Adrenal gland (tissue), 5 donors: ENCODE data around the gene AFP.

Experiments used
- CTCF ChIP-seq, 6 experiments: fragments of 450-650 bp in 4 of 6; fragments of 200-600 bp in 2 of 6; sonication (generic) in 1 of 6; IDR thresholded peaks; 1 replicate in 5 of 6; 2 replicates in 1 of 6; pipeline versions ENCODE4 v1.5.1 to v1.8.0; 2016 to 2021; ENCODE audit warnings: antibody characterized with exemption in 6 of 6, mild to moderate bottlenecking in 2 of 6, moderate library complexity in 1 of 6
- POLR2A ChIP-seq, 2 donors: fragments of 450-650 bp; IDR thresholded peaks; one replicate each; pipeline ENCODE4 v1.6.1; 2017; ENCODE audit warnings: antibody characterized with exemption in 2 of 2, mild to moderate bottlenecking in 2 of 2, moderate library complexity in 1 of 2
- donor health status: DM: no; HTN: no; CAD: no.

- TF ChIP-seq CTCF (IDR thresholded peaks at IDR 0.05) (no peak), POLR2A (IDR thresholded peaks at IDR 0.05) (no peak)
These were observed 25.0 kb downstream of the AFP start for GRCh38 chr4:73460913-73461522.
